ENCODE measurements around the gene ACVR2A.

DNA sequence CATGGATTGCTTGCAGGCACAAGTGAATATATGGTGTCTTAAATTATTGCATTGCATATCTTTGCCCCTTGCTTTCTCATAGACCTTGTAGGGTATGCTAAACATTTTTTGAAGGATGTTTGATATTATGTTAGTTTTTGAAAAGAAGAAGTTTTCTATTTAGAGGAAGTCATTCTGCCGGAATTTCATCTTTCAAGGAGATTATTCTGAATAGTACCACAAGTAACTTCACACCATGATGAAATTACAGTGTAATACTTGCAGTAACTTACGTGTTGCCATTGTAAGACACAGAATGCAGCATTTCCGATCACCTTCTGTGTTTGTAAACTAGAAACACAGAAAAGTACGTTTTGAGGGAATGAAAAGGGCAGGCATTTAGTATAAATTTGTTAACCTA is 71.9 kb downstream of the ACVR2A start:
- TF ChIP-seq CTCF (IDR thresholded peaks at IDR 0.05), result no peak
- TF ChIP-seq POLR2A (IDR thresholded peaks at IDR 0.05), result no peak

All from Peyer's patch (tissue), 4 donors.